HepG2 (cell line): ENCODE data around the gene USP30. TPM values are rescaled to one million over a fixed set of nuclear protein-coding genes. Genes with fewer than 3 reads are reported as not detected.
A peak's percentile ranks its signal among the peaks of the same experiment; 100 is the strongest.

ENCODE experiments used
- FIP1L1 ChIP-seq: fragments of 200-400 bp; formaldehyde crosslinking; IDR thresholded peaks from 2 replicates; pipeline ENCODE4 v1.6.1; 2018; ENCODE audit warnings: low read depth, mild to moderate bottlenecking, low read length, moderate library complexity, borderline replicate concordance; ENCODE audit not compliant: insufficient read depth
- HOXA3 ChIP-seq: sonication (generic); formaldehyde crosslinking; IDR thresholded peaks from 2 replicates; pipeline ENCODE4 v1.5.0; 2020; ENCODE audit warnings: missing genetic modification reagents
- NR2F6 ChIP-seq, 2 experiments: IDR thresholded peaks; 2 replicates each; pipeline ENCODE4 v1.6.1; 2016; ENCODE audit warnings: antibody characterized with exemption in 1 of 2, mild to moderate bottlenecking in 1 of 2
- PHF5A ChIP-seq: IDR thresholded peaks from one replicate; pipeline ENCODE4 v1.6.1; 2018; ENCODE audit warnings: low read depth, missing genetic modification reagents; ENCODE audit not compliant: unreplicated experiment
- SALL1 ChIP-seq: sonication (generic); formaldehyde crosslinking; IDR thresholded peaks from 2 replicates; pipeline ENCODE4 v1.8.0; 2022; ENCODE audit warnings: mild to moderate bottlenecking, missing genetic modification reagents
- SOX6 ChIP-seq, 2 experiments: fragments of 450-650 bp in 1 of 2; sonication (generic) in 1 of 2; formaldehyde crosslinking in 1 of 2; IDR thresholded peaks; 2 replicates each; pipeline versions ENCODE4 v1.4.0 to v1.6.1; 2017 to 2020; ENCODE audit warnings: antibody characterized with exemption in 1 of 2, mild to moderate bottlenecking in 1 of 2, missing genetic modification reagents in 1 of 2
- SP4 ChIP-seq: sonication (generic); formaldehyde crosslinking; IDR thresholded peaks from 2 replicates; pipeline ENCODE4 v1.8.1; 2023; ENCODE audit warnings: mild to moderate bottlenecking, missing genetic modification reagents
- ZBTB1 ChIP-seq: sonication (generic); formaldehyde crosslinking; IDR thresholded peaks from 2 replicates; pipeline ENCODE4 v1.4.0; 2020; ENCODE audit warnings: missing genetic modification reagents, borderline replicate concordance
- ZFP90 ChIP-seq: sonication (generic); formaldehyde crosslinking; IDR thresholded peaks from 2 replicates; pipeline ENCODE4 v1.8.0; 2022; ENCODE audit warnings: missing genetic modification reagents, mild to moderate bottlenecking, inconsistent platforms, borderline replicate concordance
- ZNF136 ChIP-seq: sonication (generic); formaldehyde crosslinking; IDR thresholded peaks from 2 replicates; pipeline ENCODE4 v1.8.1; 2022; ENCODE audit warnings: low read depth, mild to moderate bottlenecking, moderate library complexity, missing genetic modification reagents
- ZNF614 ChIP-seq: IDR thresholded peaks from 2 replicates; pipeline ENCODE4 v1.6.1; 2018; ENCODE audit warnings: missing biosample characterization, missing genetic modification reagents, inconsistent platforms, borderline replicate concordance
- ZSCAN21 ChIP-seq: sonication (generic); formaldehyde crosslinking; IDR thresholded peaks from 2 replicates; pipeline ENCODE4 v1.8.0; 2022; ENCODE audit warnings: mild to moderate bottlenecking, missing genetic modification reagents, moderate library complexity, borderline replicate concordance
- polyA plus RNA-seq, 8 experiments: library from polyadenylated mRNA; depleted of rRNA in 3 of 8; stranded (reverse) in 7 of 8; unstranded in 1 of 8; fragments of >200 nt; fragmentation: Illumina TruSeq in 4 of 8; extraction: Trizol in 4 of 8; gene quantifications; 2 replicates each; pipeline versions ENCODE4 v1.2.1 to v1.2.3, GENCODE V29; 2011 to 2016; ENCODE audit warnings: low read depth in 4 of 8, missing spikeins in 1 of 8, mixed read lengths in 1 of 8; ENCODE audit not compliant: insufficient read depth in 1 of 8
- total RNA-seq, 5 experiments: library from RNA; depleted of rRNA; stranded (reverse); fragments of >200 nt; fragmentation: Illumina TruSeq; extraction: Trizol; gene quantifications; 2 replicates each; pipeline ENCODE4 v1.2.3, GENCODE V29; 2016; ENCODE audit warnings: low read depth in 1 of 5
- TF ChIP-seq, protein P1 (sequence below): fragments of 450-650 bp; IDR thresholded peaks from 2 replicates; pipeline ENCODE4 v1.6.1; 2017; ENCODE audit warnings: mild to moderate bottlenecking
- TF ChIP-seq, protein P2 (sequence below): sonication (generic); formaldehyde crosslinking; IDR thresholded peaks from 2 replicates; pipeline ENCODE4 v1.5.1; 2020; ENCODE audit warnings: mild to moderate bottlenecking, moderate library complexity, missing genetic modification reagents
- TF ChIP-seq, protein P3 (sequence below): IDR thresholded peaks from 2 replicates; pipeline ENCODE4 v1.6.1; 2018; ENCODE audit warnings: missing genetic modification reagents, mild to moderate bottlenecking, missing compliant biosample characterization
- TF ChIP-seq, protein P4 (sequence below): sonication (generic); formaldehyde crosslinking; IDR thresholded peaks from 2 replicates; pipeline ENCODE4 v1.5.0; 2020; ENCODE audit warnings: mild to moderate bottlenecking, missing genetic modification reagents, borderline replicate concordance

The USP30 gene
- total and polyA plus RNA-seq, 2 of the 13 experiments (the other 11 are each of a cell fraction or from before 2014, with no cell fraction given): 11.2 to 20.8 TPM

DNA sequence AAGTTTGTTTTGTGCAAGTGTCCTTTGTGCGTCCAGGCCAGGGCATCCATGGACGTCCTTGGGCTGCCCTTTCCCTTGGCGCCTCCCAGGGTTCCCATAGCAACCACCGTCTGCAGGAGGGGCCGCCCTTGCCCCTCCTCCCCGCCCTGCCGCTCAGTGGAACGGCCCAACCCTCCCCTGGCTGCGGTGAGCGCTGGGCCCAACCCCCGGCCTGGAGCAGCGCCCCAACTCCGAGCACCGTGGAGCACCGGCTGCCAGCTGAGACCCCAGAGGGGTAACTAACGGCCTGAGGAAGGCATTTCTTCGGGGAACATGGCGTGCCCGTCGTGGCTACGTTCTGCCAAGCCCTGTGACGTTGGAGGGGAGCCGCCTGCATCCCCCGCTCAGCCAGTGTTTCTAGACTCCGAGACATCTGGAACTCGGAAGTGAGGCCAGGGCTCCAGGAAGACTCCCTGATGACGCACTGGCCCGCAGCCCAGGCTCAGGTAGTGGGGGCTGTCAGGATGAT is 58.7 kb downstream of the USP30 start (continued):
- TF ChIP-seq, protein P1, sequence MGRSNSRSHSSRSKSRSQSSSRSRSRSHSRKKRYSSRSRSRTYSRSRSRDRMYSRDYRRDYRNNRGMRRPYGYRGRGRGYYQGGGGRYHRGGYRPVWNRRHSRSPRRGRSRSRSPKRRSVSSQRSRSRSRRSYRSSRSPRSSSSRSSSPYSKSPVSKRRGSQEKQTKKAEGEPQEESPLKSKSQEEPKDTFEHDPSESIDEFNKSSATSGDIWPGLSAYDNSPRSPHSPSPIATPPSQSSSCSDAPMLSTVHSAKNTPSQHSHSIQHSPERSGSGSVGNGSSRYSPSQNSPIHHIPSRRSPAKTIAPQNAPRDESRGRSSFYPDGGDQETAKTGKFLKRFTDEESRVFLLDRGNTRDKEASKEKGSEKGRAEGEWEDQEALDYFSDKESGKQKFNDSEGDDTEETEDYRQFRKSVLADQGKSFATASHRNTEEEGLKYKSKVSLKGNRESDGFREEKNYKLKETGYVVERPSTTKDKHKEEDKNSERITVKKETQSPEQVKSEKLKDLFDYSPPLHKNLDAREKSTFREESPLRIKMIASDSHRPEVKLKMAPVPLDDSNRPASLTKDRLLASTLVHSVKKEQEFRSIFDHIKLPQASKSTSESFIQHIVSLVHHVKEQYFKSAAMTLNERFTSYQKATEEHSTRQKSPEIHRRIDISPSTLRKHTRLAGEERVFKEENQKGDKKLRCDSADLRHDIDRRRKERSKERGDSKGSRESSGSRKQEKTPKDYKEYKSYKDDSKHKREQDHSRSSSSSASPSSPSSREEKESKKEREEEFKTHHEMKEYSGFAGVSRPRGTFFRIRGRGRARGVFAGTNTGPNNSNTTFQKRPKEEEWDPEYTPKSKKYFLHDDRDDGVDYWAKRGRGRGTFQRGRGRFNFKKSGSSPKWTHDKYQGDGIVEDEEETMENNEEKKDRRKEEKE: no peak
- TF ChIP-seq, protein P2, sequence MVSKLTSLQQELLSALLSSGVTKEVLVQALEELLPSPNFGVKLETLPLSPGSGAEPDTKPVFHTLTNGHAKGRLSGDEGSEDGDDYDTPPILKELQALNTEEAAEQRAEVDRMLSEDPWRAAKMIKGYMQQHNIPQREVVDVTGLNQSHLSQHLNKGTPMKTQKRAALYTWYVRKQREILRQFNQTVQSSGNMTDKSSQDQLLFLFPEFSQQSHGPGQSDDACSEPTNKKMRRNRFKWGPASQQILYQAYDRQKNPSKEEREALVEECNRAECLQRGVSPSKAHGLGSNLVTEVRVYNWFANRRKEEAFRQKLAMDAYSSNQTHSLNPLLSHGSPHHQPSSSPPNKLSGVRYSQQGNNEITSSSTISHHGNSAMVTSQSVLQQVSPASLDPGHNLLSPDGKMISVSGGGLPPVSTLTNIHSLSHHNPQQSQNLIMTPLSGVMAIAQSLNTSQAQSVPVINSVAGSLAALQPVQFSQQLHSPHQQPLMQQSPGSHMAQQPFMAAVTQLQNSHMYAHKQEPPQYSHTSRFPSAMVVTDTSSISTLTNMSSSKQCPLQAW (CRISPR knock-in tag): peak; percentile 79; the same call in 1 of the 2 replicates
- TF ChIP-seq ZBTB1 (CRISPR knock-in tag) (no peak), SALL1 (CRISPR knock-in tag) (peak; percentile 62), HOXA3 (peak; percentile 72), ZNF136 (CRISPR knock-in tag) (no peak), SOX6 (IDR thresholded peaks at IDR 0.05) (no peak), SOX6 (CRISPR knock-in tag; IDR thresholded peaks at IDR 0.05) (peak; percentile 56), SP4 (CRISPR knock-in tag) (peak; percentile 46; the same call in 1 of the 2 replicates), PHF5A (CRISPR knock-in tag) (peak; percentile 46), NR2F6 (IDR thresholded peaks at IDR 0.05) (0 out of 2 replicates have a peak, but pooled peaks have one; percentile 5), NR2F6 (CRISPR knock-in tag; IDR thresholded peaks at IDR 0.05) (no peak; the same call in 1 of the 2 replicates), ZNF614 (CRISPR knock-in tag) (peak; percentile 11; the same call in 1 of the 2 replicates), ZFP90 (CRISPR knock-in tag) (no peak), ZSCAN21 (peak; percentile 65; the same call in 1 of the 2 replicates), FIP1L1 (no peak)
- TF ChIP-seq, protein P3, sequence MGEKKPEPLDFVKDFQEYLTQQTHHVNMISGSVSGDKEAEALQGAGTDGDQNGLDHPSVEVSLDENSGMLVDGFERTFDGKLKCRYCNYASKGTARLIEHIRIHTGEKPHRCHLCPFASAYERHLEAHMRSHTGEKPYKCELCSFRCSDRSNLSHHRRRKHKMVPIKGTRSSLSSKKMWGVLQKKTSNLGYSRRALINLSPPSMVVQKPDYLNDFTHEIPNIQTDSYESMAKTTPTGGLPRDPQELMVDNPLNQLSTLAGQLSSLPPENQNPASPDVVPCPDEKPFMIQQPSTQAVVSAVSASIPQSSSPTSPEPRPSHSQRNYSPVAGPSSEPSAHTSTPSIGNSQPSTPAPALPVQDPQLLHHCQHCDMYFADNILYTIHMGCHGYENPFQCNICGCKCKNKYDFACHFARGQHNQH (CRISPR knock-in tag): peak; percentile 75
- TF ChIP-seq, protein P4, sequence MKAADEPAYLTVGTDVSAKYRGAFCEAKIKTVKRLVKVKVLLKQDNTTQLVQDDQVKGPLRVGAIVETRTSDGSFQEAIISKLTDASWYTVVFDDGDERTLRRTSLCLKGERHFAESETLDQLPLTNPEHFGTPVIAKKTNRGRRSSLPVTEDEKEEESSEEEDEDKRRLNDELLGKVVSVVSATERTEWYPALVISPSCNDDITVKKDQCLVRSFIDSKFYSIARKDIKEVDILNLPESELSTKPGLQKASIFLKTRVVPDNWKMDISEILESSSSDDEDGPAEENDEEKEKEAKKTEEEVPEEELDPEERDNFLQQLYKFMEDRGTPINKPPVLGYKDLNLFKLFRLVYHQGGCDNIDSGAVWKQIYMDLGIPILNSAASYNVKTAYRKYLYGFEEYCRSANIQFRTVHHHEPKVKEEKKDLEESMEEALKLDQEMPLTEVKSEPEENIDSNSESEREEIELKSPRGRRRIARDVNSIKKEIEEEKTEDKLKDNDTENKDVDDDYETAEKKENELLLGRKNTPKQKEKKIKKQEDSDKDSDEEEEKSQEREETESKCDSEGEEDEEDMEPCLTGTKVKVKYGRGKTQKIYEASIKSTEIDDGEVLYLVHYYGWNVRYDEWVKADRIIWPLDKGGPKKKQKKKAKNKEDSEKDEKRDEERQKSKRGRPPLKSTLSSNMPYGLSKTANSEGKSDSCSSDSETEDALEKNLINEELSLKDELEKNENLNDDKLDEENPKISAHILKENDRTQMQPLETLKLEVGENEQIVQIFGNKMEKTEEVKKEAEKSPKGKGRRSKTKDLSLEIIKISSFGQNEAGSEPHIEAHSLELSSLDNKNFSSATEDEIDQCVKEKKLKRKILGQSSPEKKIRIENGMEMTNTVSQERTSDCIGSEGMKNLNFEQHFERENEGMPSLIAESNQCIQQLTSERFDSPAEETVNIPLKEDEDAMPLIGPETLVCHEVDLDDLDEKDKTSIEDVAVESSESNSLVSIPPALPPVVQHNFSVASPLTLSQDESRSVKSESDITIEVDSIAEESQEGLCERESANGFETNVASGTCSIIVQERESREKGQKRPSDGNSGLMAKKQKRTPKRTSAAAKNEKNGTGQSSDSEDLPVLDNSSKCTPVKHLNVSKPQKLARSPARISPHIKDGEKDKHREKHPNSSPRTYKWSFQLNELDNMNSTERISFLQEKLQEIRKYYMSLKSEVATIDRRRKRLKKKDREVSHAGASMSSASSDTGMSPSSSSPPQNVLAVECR: peak; percentile 85; the same call in 1 of the 2 replicates
